ENCODE results near the gene FADS1. TPM values are rescaled to one million over a fixed set of nuclear protein-coding genes. Genes with fewer than 3 reads are reported as not detected.

FADS1 gene
- total RNA-seq, 1 donor from 2014 or later = 248 TPM

- Mint-ChIP-seq H3K9me3 (no peaks in the 10 kb centered on the region), H3K27me3 (ENCODE audit: low read depth) (no peaks in the 10 kb centered on the region), H3K4me3 (peak overlapping the region; percentile 0), H3K27ac (ENCODE audit: unreplicated experiment) (no peak overlapping the region), H3K4me1 (peaks cover 28% of the 10 kb centered on the region), H3K36me3 (ENCODE audit: low read depth) (peaks cover 51% of the 10 kb centered on the region)
- TF ChIP-seq CTCF (conservative IDR thresholded peaks at IDR 0.05) = no peak
- DNase-seq (ENCODE audit: low read depth, low spot score) = no peak
These were observed 25.7 kb upstream of the FADS1 start for GRCh38 chr11:61842528-61842820.

GRCh38 chr11:61841636-61842527 is 25.1 kb upstream of the FADS1 start:
- peaks cover 48% of the 10 kb centered on the region for H3K36me3 Mint-ChIP-seq (ENCODE audit: low read depth)
- H3K9me3 Mint-ChIP-seq = no peaks in the 10 kb centered on the region
- no peak for TF ChIP-seq CTCF (conservative IDR thresholded peaks at IDR 0.05)
- peaks cover 24% of the 10 kb centered on the region for H3K4me1 Mint-ChIP-seq
- no peak for DNase-seq (ENCODE audit: low read depth, low spot score)
- H3K27me3 Mint-ChIP-seq (ENCODE audit: low read depth) = no peaks in the 10 kb centered on the region
- H3K27ac Mint-ChIP-seq (ENCODE audit: unreplicated experiment) = no peak overlapping the region
- peak overlapping the region; percentile 0 for H3K4me3 Mint-ChIP-seq

- Mint-ChIP-seq H3K27ac (ENCODE audit: unreplicated experiment) (no peak overlapping the region), H3K9me3 (no peaks in the 10 kb centered on the region), H3K36me3 (ENCODE audit: low read depth) (peaks cover 39% of the 10 kb centered on the region), H3K4me1 (peaks cover 26% of the 10 kb centered on the region), H3K4me3 (no peak overlapping the region), H3K27me3 (ENCODE audit: low read depth) (no peaks in the 10 kb centered on the region)
- DNase-seq (ENCODE audit: low read depth, low spot score) = no peak
- no peak for TF ChIP-seq CTCF (conservative IDR thresholded peaks at IDR 0.05)
These were observed 23.6 kb upstream of the FADS1 start for GRCh38 chr11:61840371-61840770.

GRCh38 chr11:61839742-61840141 is 22.9 kb upstream of the FADS1 start:
- no peak for DNase-seq (ENCODE audit: low read depth, low spot score)
- Mint-ChIP-seq H3K9me3 (no peaks in the 10 kb centered on the region), H3K4me1 (peaks cover 31% of the 10 kb centered on the region), H3K27me3 (ENCODE audit: low read depth) (no peaks in the 10 kb centered on the region), H3K27ac (ENCODE audit: unreplicated experiment) (no peak overlapping the region), H3K36me3 (ENCODE audit: low read depth) (peaks cover 35% of the 10 kb centered on the region), H3K4me3 (peak overlapping the region; percentile 11)
- TF ChIP-seq CTCF (conservative IDR thresholded peaks at IDR 0.05) = no peak

- TF ChIP-seq CTCF (conservative IDR thresholded peaks at IDR 0.05) = no peak
- DNase-seq (ENCODE audit: low read depth, low spot score) = no peak
- H3K4me3 Mint-ChIP-seq = peak overlapping the region; percentile 28
- no peaks in the 10 kb centered on the region for H3K27me3 Mint-ChIP-seq (ENCODE audit: low read depth)
- peaks cover 37% of the 10 kb centered on the region for H3K36me3 Mint-ChIP-seq (ENCODE audit: low read depth)
- H3K4me1 Mint-ChIP-seq = peaks cover 39% of the 10 kb centered on the region
- peak overlapping the region; percentile 78 for H3K27ac Mint-ChIP-seq (ENCODE audit: unreplicated experiment)
- H3K9me3 Mint-ChIP-seq = no peaks in the 10 kb centered on the region
These were observed 22.1 kb upstream of the FADS1 start for GRCh38 chr11:61838921-61839320.

Data from neural crest cell (in vitro differentiated cells).